Stomach (tissue), 4 donors: ENCODE data around the gene PTPRT.

ENCODE experiments used
- EP300 ChIP-seq: sonication (generic); formaldehyde crosslinking; IDR thresholded peaks from one replicate; pipeline ENCODE4 v1.6.1; 2017; ENCODE audit warnings: antibody characterized with exemption
- POLR2A ChIP-seq, 4 donors: fragments of 450-650 bp; IDR thresholded peaks; one replicate each; pipeline ENCODE4 v1.6.1; 2016; ENCODE audit warnings: antibody characterized with exemption in 4 of 4, control low read depth in 2 of 4, mild to moderate bottlenecking in 1 of 4, moderate library complexity in 1 of 4
- POLR2AphosphoS5 ChIP-seq, 3 donors: sonication (generic); formaldehyde crosslinking; IDR thresholded peaks; one replicate each; pipeline ENCODE4 v1.6.1; 2016; ENCODE audit warnings: antibody characterized with exemption in 3 of 3
- TF ChIP-seq, protein P1 (sequence below), 7 experiments: fragments of 450-650 bp in 4 of 7; fragments of 200-600 bp in 3 of 7; sonication (generic) in 3 of 7; IDR thresholded peaks; one replicate each; pipeline ENCODE4 v1.5.1; 2016 to 2019; ENCODE audit warnings: antibody characterized with exemption in 7 of 7, control low read depth in 2 of 7, mild to moderate bottlenecking in 1 of 7

DNA sequence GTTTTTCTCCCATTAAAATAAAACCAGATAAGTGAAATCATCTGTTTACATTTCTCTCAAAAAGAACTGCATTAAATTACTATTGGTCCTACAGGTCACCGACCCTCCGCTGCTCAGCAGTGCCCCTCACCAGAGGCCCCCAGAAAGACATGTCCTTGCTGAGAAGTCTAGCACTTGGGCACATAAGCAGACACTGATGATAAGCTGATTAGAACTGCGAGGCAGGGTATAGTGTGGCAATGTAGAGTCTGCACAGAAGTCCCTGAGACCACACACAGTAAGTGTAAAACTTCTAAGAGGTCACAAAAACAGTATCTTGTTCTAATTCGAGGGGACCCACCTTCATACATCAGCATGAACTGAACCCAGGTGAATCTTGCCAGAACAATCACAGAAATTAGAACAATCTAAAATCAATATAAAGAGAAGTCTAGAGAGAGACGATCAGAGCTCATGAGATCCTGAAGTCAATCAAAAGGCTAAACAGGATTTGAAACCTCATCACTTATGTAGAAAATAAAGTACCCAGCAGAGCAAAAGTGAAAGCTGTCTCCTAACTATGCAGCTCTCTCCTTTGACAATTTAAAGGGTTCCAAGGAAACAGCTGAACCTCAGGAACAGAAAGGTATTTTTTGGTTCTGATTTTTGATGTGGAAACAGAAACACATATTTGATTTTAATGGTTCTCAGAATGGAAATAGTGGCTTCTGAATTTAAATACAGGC, 182.9 kb downstream of the PTPRT start:
- TF ChIP-seq, protein P1, sequence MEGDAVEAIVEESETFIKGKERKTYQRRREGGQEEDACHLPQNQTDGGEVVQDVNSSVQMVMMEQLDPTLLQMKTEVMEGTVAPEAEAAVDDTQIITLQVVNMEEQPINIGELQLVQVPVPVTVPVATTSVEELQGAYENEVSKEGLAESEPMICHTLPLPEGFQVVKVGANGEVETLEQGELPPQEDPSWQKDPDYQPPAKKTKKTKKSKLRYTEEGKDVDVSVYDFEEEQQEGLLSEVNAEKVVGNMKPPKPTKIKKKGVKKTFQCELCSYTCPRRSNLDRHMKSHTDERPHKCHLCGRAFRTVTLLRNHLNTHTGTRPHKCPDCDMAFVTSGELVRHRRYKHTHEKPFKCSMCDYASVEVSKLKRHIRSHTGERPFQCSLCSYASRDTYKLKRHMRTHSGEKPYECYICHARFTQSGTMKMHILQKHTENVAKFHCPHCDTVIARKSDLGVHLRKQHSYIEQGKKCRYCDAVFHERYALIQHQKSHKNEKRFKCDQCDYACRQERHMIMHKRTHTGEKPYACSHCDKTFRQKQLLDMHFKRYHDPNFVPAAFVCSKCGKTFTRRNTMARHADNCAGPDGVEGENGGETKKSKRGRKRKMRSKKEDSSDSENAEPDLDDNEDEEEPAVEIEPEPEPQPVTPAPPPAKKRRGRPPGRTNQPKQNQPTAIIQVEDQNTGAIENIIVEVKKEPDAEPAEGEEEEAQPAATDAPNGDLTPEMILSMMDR (IDR thresholded peaks at IDR 0.05) = no peak
- TF ChIP-seq EP300 (no peak), POLR2A (IDR thresholded peaks at IDR 0.05) (no peak), POLR2AphosphoS5 (IDR thresholded peaks at IDR 0.05) (no peak)
